ENCODE measurements around the gene FAM204A. TPM values are rescaled to one million over a fixed set of nuclear protein-coding genes. Genes with fewer than 3 reads are reported as not detected.
A peak's percentile ranks its signal among the peaks of the same experiment; 100 is the strongest.

FAM204A gene
- 100 to 1,000 TPM; 137 to 206 (median 152) TPM for polyA plus RNA-seq (ENCODE audit: low read depth in 6 of 6)

GRCh38 chr10:118341791-118342637 is at the start of gene FAM204A:
Gene FAM204A, minus strand, starts transcription at chr10:118342324. Its CDS starts 5,909 bp downstream, at chr10:118336415.
- Mint-ChIP-seq H3K27me3 (peaks cover 0 to 5% (median 4%) of the 10 kb centered on the region in 3 donors), H3K4me1 (peaks cover 23 to 41% (median 34%) of the 10 kb centered on the region in 3 donors), H3K9me3 (peaks cover 0 to 1% (median 0%) of the 10 kb centered on the region in 7 donors), H3K36me3 (no peaks in the 10 kb centered on the region), H3K4me3 (peak within 1 kb of the TSS; percentile 85 to 97 (median 96)), H3K27ac (peak within 1 kb of the TSS; percentile 92 to 99 (median 97))
- ATAC-seq (ENCODE audit: low read depth in 2 of 2) (peak; percentile 98 to 99), DNase-seq (peak; percentile 97)

GRCh38 chr10:118383699-118384098 is 41.6 kb upstream of the FAM204A start:
- peaks cover 0 to 11% (median 3%) of the 10 kb centered on the region in 7 donors for H3K9me3 Mint-ChIP-seq
- DNase-seq, result no peak
- no peaks in the 10 kb centered on the region for H3K36me3 Mint-ChIP-seq
- H3K4me3 Mint-ChIP-seq, result no peak overlapping the region
- H3K4me1 Mint-ChIP-seq, result no peaks in the 10 kb centered on the region
- H3K27me3 Mint-ChIP-seq, result peaks cover 44 to 55% (median 49%) of the 10 kb centered on the region in 3 donors
- H3K27ac Mint-ChIP-seq, result no peak overlapping the region
- ATAC-seq (ENCODE audit: low read depth in 2 of 2), result no peak

GRCh38 chr10:118383063-118383689 is 41.1 kb upstream of the FAM204A start:
- Mint-ChIP-seq H3K4me3 (no peak overlapping the region), H3K9me3 (peaks cover 0 to 5% (median 3%) of the 10 kb centered on the region in 7 donors), H3K4me1 (no peaks in the 10 kb centered on the region), H3K36me3 (no peaks in the 10 kb centered on the region), H3K27me3 (peaks cover 49 to 55% (median 54%) of the 10 kb centered on the region in 3 donors), H3K27ac (no peak overlapping the region)
- DNase-seq (no peak), ATAC-seq (ENCODE audit: low read depth in 2 of 2) (no peak)

- Mint-ChIP-seq H3K27me3 (peaks cover 34 to 53% (median 38%) of the 10 kb centered on the region in 3 donors), H3K4me3 (no peak overlapping the region), H3K27ac (no peak overlapping the region), H3K9me3 (peaks cover 0 to 1% (median 0%) of the 10 kb centered on the region in 7 donors), H3K4me1 (no peaks in the 10 kb centered on the region), H3K36me3 (no peaks in the 10 kb centered on the region)
- DNase-seq (no peak), ATAC-seq (ENCODE audit: low read depth in 2 of 2) (no peak)
These were observed 32.3 kb upstream of the FAM204A start for GRCh38 chr10:118374404-118374803.

GRCh38 chr10:118373786-118374185 is 31.7 kb upstream of the FAM204A start:
- H3K27ac Mint-ChIP-seq, result no peak overlapping the region
- H3K4me3 Mint-ChIP-seq, result no peak overlapping the region
- DNase-seq (no peak), ATAC-seq (ENCODE audit: low read depth in 2 of 2) (no peak)
- peaks cover 0 to 1% (median 0%) of the 10 kb centered on the region in 7 donors for H3K9me3 Mint-ChIP-seq
- H3K4me1 Mint-ChIP-seq, result no peaks in the 10 kb centered on the region
- no peaks in the 10 kb centered on the region for H3K36me3 Mint-ChIP-seq
- peaks cover 34 to 49% (median 38%) of the 10 kb centered on the region in 3 donors for H3K27me3 Mint-ChIP-seq

- Mint-ChIP-seq H3K27ac (no peak overlapping the region), H3K4me1 (no peaks in the 10 kb centered on the region), H3K4me3 (no peak overlapping the region), H3K36me3 (peaks cover 0 to 6% of the 10 kb centered on the region in 2 donors), H3K27me3 (peaks cover 18 to 37% (median 26%) of the 10 kb centered on the region in 3 donors), H3K9me3 (peaks cover 0 to 20% (median 13%) of the 10 kb centered on the region in 7 donors)
- ATAC-seq (ENCODE audit: low read depth in 2 of 2), result no peak
- DNase-seq, result no peak
These were observed 28.4 kb upstream of the FAM204A start for GRCh38 chr10:118370499-118370898.

GRCh38 chr10:118369641-118370205 is 27.6 kb upstream of the FAM204A start:
- Mint-ChIP-seq H3K4me3 (no peak overlapping the region), H3K9me3 (peaks cover 5 to 26% (median 18%) of the 10 kb centered on the region in 7 donors), H3K27ac (no peak overlapping the region), H3K27me3 (peaks cover 16 to 39% (median 32%) of the 10 kb centered on the region in 3 donors), H3K4me1 (no peaks in the 10 kb centered on the region), H3K36me3 (peaks cover 6 to 7% of the 10 kb centered on the region in 2 donors)
- DNase-seq (no peak), ATAC-seq (ENCODE audit: low read depth in 2 of 2) (no peak)

- Mint-ChIP-seq H3K36me3 (peaks cover 6 to 8% of the 10 kb centered on the region in 2 donors), H3K4me1 (no peaks in the 10 kb centered on the region), H3K9me3 (peaks cover 8 to 29% (median 18%) of the 10 kb centered on the region in 7 donors), H3K27ac (no peak overlapping the region), H3K4me3 (no peak overlapping the region), H3K27me3 (peaks cover 16 to 38% (median 34%) of the 10 kb centered on the region in 3 donors)
- DNase-seq (no peak), ATAC-seq (ENCODE audit: low read depth in 2 of 2) (no peak)
These were observed 23.6 kb upstream of the FAM204A start for GRCh38 chr10:118365702-118366101.

- no peak for DNase-seq
- Mint-ChIP-seq H3K9me3 (peaks cover 8 to 22% (median 15%) of the 10 kb centered on the region in 7 donors), H3K27ac (no peak overlapping the region), H3K27me3 (peaks cover 19 to 29% (median 25%) of the 10 kb centered on the region in 3 donors), H3K36me3 (peaks cover 6 to 8% of the 10 kb centered on the region in 2 donors), H3K4me1 (no peaks in the 10 kb centered on the region), H3K4me3 (no peak overlapping the region)
- no peak for ATAC-seq (ENCODE audit: low read depth in 2 of 2)
These were observed 20.0 kb upstream of the FAM204A start for GRCh38 chr10:118362103-118362502.

- H3K36me3 Mint-ChIP-seq, result no peaks in the 10 kb centered on the region
- ATAC-seq (ENCODE audit: low read depth in 2 of 2) (no peak), DNase-seq (no peak)
- H3K4me3 Mint-ChIP-seq, result no peak overlapping the region
- peaks cover 15 to 37% (median 35%) of the 10 kb centered on the region in 3 donors for H3K27me3 Mint-ChIP-seq
- H3K4me1 Mint-ChIP-seq, result no peaks in the 10 kb centered on the region
- no peaks in the 10 kb centered on the region for H3K9me3 Mint-ChIP-seq
- no peak overlapping the region for H3K27ac Mint-ChIP-seq
These were observed 16.2 kb upstream of the FAM204A start for GRCh38 chr10:118358327-118358726.

GRCh38 chr10:118357841-118358240 is 15.7 kb upstream of the FAM204A start:
- Mint-ChIP-seq H3K4me3 (no peak overlapping the region), H3K27ac (no peak overlapping the region), H3K4me1 (no peaks in the 10 kb centered on the region), H3K36me3 (no peaks in the 10 kb centered on the region), H3K9me3 (no peaks in the 10 kb centered on the region), H3K27me3 (peaks cover 16 to 37% (median 35%) of the 10 kb centered on the region in 3 donors)
- ATAC-seq (ENCODE audit: low read depth in 2 of 2) (no peak), DNase-seq (no peak)

- no peak for ATAC-seq (ENCODE audit: low read depth in 2 of 2)
- Mint-ChIP-seq H3K27me3 (peaks cover 20 to 39% (median 34%) of the 10 kb centered on the region in 3 donors), H3K9me3 (no peaks in the 10 kb centered on the region)
These were observed 14.5 kb upstream of the FAM204A start for GRCh38 chr10:118356628-118357027.

GRCh38 chr10:118355234-118355633 is 13.1 kb upstream of the FAM204A start:
- peaks cover 0 to 5% of the 10 kb centered on the region in 2 donors for H3K36me3 Mint-ChIP-seq
- H3K4me1 Mint-ChIP-seq, result no peaks in the 10 kb centered on the region
- no peak overlapping the region for H3K27ac Mint-ChIP-seq
- H3K9me3 Mint-ChIP-seq, result peaks cover 0 to 8% (median 0%) of the 10 kb centered on the region in 7 donors
- peaks cover 22 to 40% (median 39%) of the 10 kb centered on the region in 3 donors for H3K27me3 Mint-ChIP-seq
- H3K4me3 Mint-ChIP-seq, result no peak overlapping the region
- DNase-seq, result no peak
- ATAC-seq (ENCODE audit: low read depth in 2 of 2), result no peak

More at GRCh38 chr10:118356628-118357027, 14.5 kb upstream of the FAM204A start:
- Mint-ChIP-seq H3K4me3 (no peak overlapping the region), H3K27ac (no peak overlapping the region), H3K4me1 (no peaks in the 10 kb centered on the region), H3K36me3 (no peaks in the 10 kb centered on the region)
- no peak for DNase-seq

All from naive B cell (primary cell).